ENCODE measurements around the gene MRPL54.

The MRPL54 gene

DNA sequence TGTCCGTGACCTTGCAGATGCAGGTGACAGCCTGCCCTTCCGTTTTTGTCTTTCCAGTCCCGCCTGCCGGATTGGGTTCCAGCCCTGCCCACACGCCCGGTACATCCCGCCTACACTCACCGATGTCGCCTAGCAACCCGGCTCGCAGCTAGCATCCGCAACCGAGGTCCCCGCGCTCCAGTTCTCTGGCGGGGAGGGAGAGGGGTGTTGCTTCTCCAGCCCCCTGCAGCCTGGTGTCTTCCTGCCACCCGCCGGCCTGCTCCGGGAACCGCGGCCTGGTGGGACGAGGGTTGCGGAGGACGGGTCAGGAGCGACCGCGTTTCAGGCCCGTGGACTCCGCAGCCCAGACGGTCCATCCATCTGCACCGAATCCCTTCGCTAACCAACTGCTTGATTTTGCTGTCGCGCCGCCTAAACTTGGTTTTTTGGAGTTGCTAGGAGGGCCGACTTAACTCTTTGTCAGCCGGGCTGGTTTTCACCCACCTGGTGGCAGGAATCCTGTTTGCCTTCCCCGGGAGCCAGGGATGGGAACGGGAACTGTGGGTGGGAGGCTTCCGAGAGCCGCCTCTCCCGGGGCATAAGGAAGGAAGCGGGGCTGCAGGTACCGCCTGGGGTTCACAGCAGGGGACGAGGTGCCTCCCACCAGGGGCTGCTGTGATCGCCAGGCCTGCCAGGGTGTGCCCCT, 39.1 kb downstream of the MRPL54 start:
- no peaks in the 10 kb centered on the region for H3K36me3 ChIP-seq (ENCODE audit: control insufficient read depth, insufficient read depth, low read length)
- no peaks in the 10 kb centered on the region; the same call in 1 of the 2 replicates for H3K9me3 ChIP-seq (ENCODE audit: control insufficient read depth, insufficient read depth, low read length)
- H3K4me3 ChIP-seq (ENCODE audit: low read length) = peak overlapping the region; percentile 13; the same call in 1 of the 2 replicates
- H3K27ac ChIP-seq (ENCODE audit: low read length) = no peak overlapping the region
- no CpG with 5 or more reads among the region's 46 CpGs for WGBS (ENCODE audit: insufficient coverage, insufficient read length)
- no peaks in the 10 kb centered on the region for H3K4me1 ChIP-seq (ENCODE audit: control insufficient read depth, insufficient read depth, low read length)
- no peak for DNase-seq (ENCODE audit: low read depth, low spot score)
- no peaks in the 10 kb centered on the region for H3K27me3 ChIP-seq (ENCODE audit: control insufficient read depth, insufficient read depth, low read length)

GRCh38 chr19:3803114-3803888, 40.8 kb downstream of the MRPL54 start:
- DNase-seq (ENCODE audit: low read depth, low spot score) = no peak
- Histone ChIP-seq H3K36me3 (ENCODE audit: control insufficient read depth, insufficient read depth, low read length) (no peaks in the 10 kb centered on the region), H3K4me3 (ENCODE audit: low read length) (no peak overlapping the region), H3K27me3 (ENCODE audit: control insufficient read depth, insufficient read depth, low read length) (no peaks in the 10 kb centered on the region), H3K4me1 (ENCODE audit: control insufficient read depth, insufficient read depth, low read length) (no peaks in the 10 kb centered on the region), H3K27ac (ENCODE audit: low read length) (no peak overlapping the region), H3K9me3 (ENCODE audit: control insufficient read depth, insufficient read depth, low read length) (no peaks in the 10 kb centered on the region)
- no CpG with 5 or more reads among the region's 24 CpGs for WGBS (ENCODE audit: insufficient coverage, insufficient read length)

DNA sequence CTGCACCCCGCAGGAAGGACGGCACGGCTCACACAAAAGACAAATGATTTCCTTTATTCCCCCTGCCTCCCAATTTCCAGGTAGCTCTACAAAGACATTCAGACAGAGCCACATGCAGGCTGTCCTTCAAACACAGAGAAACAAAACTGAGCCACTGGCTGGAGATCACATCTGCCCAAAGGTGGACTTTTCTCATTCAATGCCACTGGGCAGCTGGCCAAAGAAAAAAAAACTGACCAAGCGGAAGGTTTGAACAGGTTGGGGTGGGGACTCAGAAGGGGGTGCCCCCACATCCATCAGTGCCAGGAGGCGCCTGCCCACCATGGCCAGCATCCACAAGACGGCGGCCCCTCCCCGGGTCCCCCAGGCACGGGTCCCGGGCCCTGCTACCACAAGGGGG, 41.5 kb downstream of the MRPL54 start:
- Histone ChIP-seq H3K36me3 (ENCODE audit: control insufficient read depth, insufficient read depth, low read length) (no peaks in the 10 kb centered on the region), H3K27me3 (ENCODE audit: control insufficient read depth, insufficient read depth, low read length) (no peaks in the 10 kb centered on the region), H3K9me3 (ENCODE audit: control insufficient read depth, insufficient read depth, low read length) (no peaks in the 10 kb centered on the region), H3K4me3 (ENCODE audit: low read length) (no peak overlapping the region), H3K27ac (ENCODE audit: low read length) (no peak overlapping the region), H3K4me1 (ENCODE audit: control insufficient read depth, insufficient read depth, low read length) (no peaks in the 10 kb centered on the region)
- no CpG with 5 or more reads among the region's 10 CpGs for WGBS (ENCODE audit: insufficient coverage, insufficient read length)
- no peak for DNase-seq (ENCODE audit: low read depth, low spot score)

GRCh38 chr19:3804429-3804828, 41.9 kb downstream of the MRPL54 start:
- no peaks in the 10 kb centered on the region for H3K9me3 ChIP-seq (ENCODE audit: control insufficient read depth, insufficient read depth, low read length)
- no peaks in the 10 kb centered on the region for H3K4me1 ChIP-seq (ENCODE audit: control insufficient read depth, insufficient read depth, low read length)
- H3K27ac ChIP-seq (ENCODE audit: low read length) = no peak overlapping the region
- no peak for DNase-seq (ENCODE audit: low read depth, low spot score)
- no peak overlapping the region for H3K4me3 ChIP-seq (ENCODE audit: low read length)
- H3K36me3 ChIP-seq (ENCODE audit: control insufficient read depth, insufficient read depth, low read length) = no peaks in the 10 kb centered on the region
- no CpG with 5 or more reads among the region's 13 CpGs for WGBS (ENCODE audit: insufficient coverage, insufficient read length)
- H3K27me3 ChIP-seq (ENCODE audit: control insufficient read depth, insufficient read depth, low read length) = no peaks in the 10 kb centered on the region

- no peak overlapping the region for H3K27ac ChIP-seq (ENCODE audit: low read length)
- no peak overlapping the region for H3K4me3 ChIP-seq (ENCODE audit: low read length)
- no peak for DNase-seq (ENCODE audit: low read depth, low spot score)
- no CpG with 5 or more reads among the region's 29 CpGs for WGBS (ENCODE audit: insufficient coverage, insufficient read length)
- no peaks in the 10 kb centered on the region for H3K27me3 ChIP-seq (ENCODE audit: control insufficient read depth, insufficient read depth, low read length)
- no peaks in the 10 kb centered on the region for H3K4me1 ChIP-seq (ENCODE audit: control insufficient read depth, insufficient read depth, low read length)
- H3K36me3 ChIP-seq (ENCODE audit: control insufficient read depth, insufficient read depth, low read length) = no peaks in the 10 kb centered on the region
- no peaks in the 10 kb centered on the region for H3K9me3 ChIP-seq (ENCODE audit: control insufficient read depth, insufficient read depth, low read length)
Measured at GRCh38 chr19:3805859-3806258, 43.4 kb downstream of the MRPL54 start.

DNA sequence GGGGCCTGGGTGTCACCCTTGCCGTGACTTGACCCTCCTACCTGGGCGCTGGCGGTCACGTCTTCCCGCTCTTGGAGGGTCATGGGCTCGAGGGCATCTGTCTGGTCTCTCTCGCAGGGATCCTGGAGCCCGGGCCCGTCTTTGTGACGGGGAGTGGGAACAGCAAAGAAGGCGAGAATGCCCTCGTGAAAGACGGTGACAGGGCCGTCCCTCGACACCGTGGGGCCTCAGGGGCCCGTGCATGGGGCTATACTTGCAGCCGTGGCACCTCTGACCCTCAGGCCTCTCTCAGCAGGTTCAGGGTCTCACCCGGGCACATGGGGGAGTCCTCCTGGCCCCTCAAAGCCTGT, 44.6 kb downstream of the MRPL54 start:
- Histone ChIP-seq H3K4me1 (ENCODE audit: control insufficient read depth, insufficient read depth, low read length) (no peaks in the 10 kb centered on the region), H3K27ac (ENCODE audit: low read length) (no peak overlapping the region), H3K27me3 (ENCODE audit: control insufficient read depth, insufficient read depth, low read length) (no peaks in the 10 kb centered on the region), H3K9me3 (ENCODE audit: control insufficient read depth, insufficient read depth, low read length) (no peaks in the 10 kb centered on the region), H3K4me3 (ENCODE audit: low read length) (no peak overlapping the region), H3K36me3 (ENCODE audit: control insufficient read depth, insufficient read depth, low read length) (no peaks in the 10 kb centered on the region)
- no CpG with 5 or more reads among the region's 19 CpGs for WGBS (ENCODE audit: insufficient coverage, insufficient read length)
- no peak for DNase-seq (ENCODE audit: low read depth, low spot score)

DNA sequence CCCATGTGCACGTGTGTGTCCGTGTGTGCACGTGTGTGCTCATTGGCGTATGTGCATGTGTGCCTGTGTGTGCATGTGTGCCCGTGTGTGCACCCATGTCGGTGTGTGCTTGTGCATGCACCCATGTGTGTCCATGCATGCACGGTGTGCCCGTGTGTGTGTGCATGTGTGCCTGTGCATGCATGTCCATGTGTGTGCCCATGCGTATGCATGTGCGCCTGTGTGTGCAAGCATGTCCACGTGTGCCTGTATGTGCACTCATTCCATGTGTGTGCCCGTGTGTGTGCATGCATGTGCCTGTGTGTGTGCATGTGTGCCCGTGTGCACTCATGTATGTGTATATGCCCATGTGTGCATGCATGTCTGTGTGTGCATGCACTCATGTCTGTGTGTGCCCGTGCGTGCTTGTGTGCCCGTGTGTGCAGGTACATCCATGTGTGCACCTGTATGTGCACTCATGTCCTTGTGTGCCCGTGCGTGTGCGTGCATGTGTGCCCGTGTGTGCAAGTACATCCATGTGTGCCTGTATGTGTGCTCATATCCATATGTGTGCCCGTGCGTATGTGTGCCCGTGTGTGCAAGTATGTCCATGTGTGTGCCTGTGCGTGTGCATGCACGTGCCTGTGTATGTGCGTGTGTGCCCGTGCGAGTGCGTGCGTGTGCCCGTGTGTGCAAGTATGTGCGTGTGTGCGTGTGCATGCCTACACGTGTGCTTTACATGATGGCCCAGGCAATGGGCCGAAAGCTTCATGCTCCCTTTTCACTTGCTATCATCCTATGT, 45.3 kb downstream of the MRPL54 start:
- H3K27ac ChIP-seq (ENCODE audit: low read length) = no peak overlapping the region

DNA sequence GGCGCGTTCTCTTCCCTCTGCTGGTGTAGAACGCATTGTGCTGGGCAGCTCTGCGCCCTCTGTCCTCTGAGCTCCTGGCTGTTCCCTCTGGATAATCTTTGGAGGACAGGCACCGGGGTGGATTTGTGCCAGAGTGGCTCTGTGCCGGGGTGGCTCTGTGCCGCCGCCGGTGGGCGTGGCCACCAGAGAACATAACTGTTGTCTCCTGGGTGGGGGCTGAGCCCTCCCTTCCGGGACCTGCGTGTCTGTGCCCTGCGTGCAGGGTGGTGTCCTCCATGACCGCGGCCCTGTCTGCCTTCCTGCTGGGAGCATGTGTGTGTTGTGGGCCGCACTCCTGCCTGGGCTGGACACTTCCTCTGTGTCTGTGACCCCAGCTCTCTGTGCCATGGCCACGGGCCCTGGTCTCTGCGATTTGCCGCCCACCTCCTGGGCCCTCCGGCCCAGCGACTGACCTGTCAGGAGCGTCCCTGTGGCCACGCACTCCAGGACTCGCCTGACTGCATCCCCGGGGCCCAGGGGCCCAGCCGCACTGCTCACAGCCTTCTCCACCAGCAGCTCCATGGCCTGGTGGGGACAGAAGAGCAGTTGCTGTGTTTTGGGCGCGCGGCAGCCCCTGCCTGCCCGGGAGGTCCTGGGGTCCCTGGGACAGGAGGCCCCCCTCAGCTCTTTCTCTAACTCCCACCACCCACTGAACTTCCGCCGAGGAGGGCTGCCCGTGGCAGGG, 46.1 kb downstream of the MRPL54 start:
- Histone ChIP-seq H3K9me3 (ENCODE audit: control insufficient read depth, insufficient read depth, low read length) (no peaks in the 10 kb centered on the region), H3K27ac (ENCODE audit: low read length) (no peak overlapping the region), H3K36me3 (ENCODE audit: control insufficient read depth, insufficient read depth, low read length) (no peaks in the 10 kb centered on the region), H3K4me3 (ENCODE audit: low read length) (no peak overlapping the region), H3K4me1 (ENCODE audit: control insufficient read depth, insufficient read depth, low read length) (no peaks in the 10 kb centered on the region), H3K27me3 (ENCODE audit: control insufficient read depth, insufficient read depth, low read length) (no peaks in the 10 kb centered on the region)
- WGBS (ENCODE audit: insufficient coverage, insufficient read length) = no CpG with 5 or more reads among the region's 33 CpGs
- DNase-seq (ENCODE audit: low read depth, low spot score) = no peak

More for the DNA sequence above, 45.3 kb downstream of the MRPL54 start:
- no peak overlapping the region for H3K4me3 ChIP-seq (ENCODE audit: low read length)
- no peaks in the 10 kb centered on the region for H3K27me3 ChIP-seq (ENCODE audit: control insufficient read depth, insufficient read depth, low read length)
- no peak for DNase-seq (ENCODE audit: low read depth, low spot score)
- no CpG with 5 or more reads among the region's 35 CpGs for WGBS (ENCODE audit: insufficient coverage, insufficient read length)
- no peaks in the 10 kb centered on the region for H3K9me3 ChIP-seq (ENCODE audit: control insufficient read depth, insufficient read depth, low read length)
- H3K4me1 ChIP-seq (ENCODE audit: control insufficient read depth, insufficient read depth, low read length) = no peaks in the 10 kb centered on the region
- H3K36me3 ChIP-seq (ENCODE audit: control insufficient read depth, insufficient read depth, low read length) = no peaks in the 10 kb centered on the region

- Histone ChIP-seq H3K4me3 (ENCODE audit: low read length) (no peak overlapping the region), H3K27ac (ENCODE audit: low read length) (no peak overlapping the region)
- WGBS (ENCODE audit: insufficient coverage, insufficient read length) = no CpG with 5 or more reads among the region's 26 CpGs
Measured at GRCh38 chr19:3809881-3810707, 47.6 kb downstream of the MRPL54 start.

More at GRCh38 chr19:3809881-3810707, 47.6 kb downstream of the MRPL54 start:
- H3K4me1 ChIP-seq (ENCODE audit: control insufficient read depth, insufficient read depth, low read length) = no peaks in the 10 kb centered on the region
- DNase-seq (ENCODE audit: low read depth, low spot score) = no peak
- H3K36me3 ChIP-seq (ENCODE audit: control insufficient read depth, insufficient read depth, low read length) = no peaks in the 10 kb centered on the region
- no peaks in the 10 kb centered on the region for H3K27me3 ChIP-seq (ENCODE audit: control insufficient read depth, insufficient read depth, low read length)
- no peaks in the 10 kb centered on the region for H3K9me3 ChIP-seq (ENCODE audit: control insufficient read depth, insufficient read depth, low read length)

Data from iPS DF 6.9 (cell line).